Suprapubic skin (tissue), 4 donors: Measurements from ENCODE around the gene YTHDC2. TPM values are rescaled to one million over a fixed set of nuclear protein-coding genes. Genes with fewer than 3 reads are reported as not detected.

Source experiments
- DNase-seq, 2 donors: peaks; one replicate each; pipeline ENCODE4 v3.0.0-alpha.2; 2019; ENCODE audit warnings: low spot score in 2 of 2
- H3K27ac ChIP-seq: fragments of 200-600 bp; sonication (generic); one replicate; pipeline ENCODE4 v1.5.1; 2019
- H3K27me3 ChIP-seq: fragments of 200-600 bp; sonication (generic); one replicate; pipeline ENCODE4 v1.5.1; 2019
- H3K36me3 ChIP-seq: fragments of 200-600 bp; sonication (generic); one replicate; pipeline ENCODE4 v1.5.1; 2019
- H3K4me1 ChIP-seq: fragments of 200-600 bp; sonication (generic); one replicate; pipeline ENCODE4 v1.5.1; 2019
- H3K4me3 ChIP-seq: fragments of 200-600 bp; sonication (generic); one replicate; pipeline ENCODE4 v1.5.1; 2019; ENCODE audit warnings: mild to moderate bottlenecking
- H3K9me3 ChIP-seq: fragments of 200-600 bp; sonication (generic); one replicate; pipeline ENCODE4 v1.5.1; 2019
- EP300 ChIP-seq: sonication (generic); formaldehyde crosslinking; IDR thresholded peaks from one replicate; pipeline ENCODE4 v1.6.1; 2017; ENCODE audit warnings: antibody characterized with exemption
- POLR2A ChIP-seq, 2 donors: fragments of 450-650 bp; IDR thresholded peaks; one replicate each; pipeline ENCODE4 v1.6.1; 2017; ENCODE audit warnings: antibody characterized with exemption in 2 of 2, mild to moderate bottlenecking in 2 of 2, moderate library complexity in 2 of 2
- POLR2AphosphoS5 ChIP-seq, 3 donors: sonication (generic); formaldehyde crosslinking; IDR thresholded peaks; one replicate each; pipeline ENCODE4 v1.6.1; 2017; ENCODE audit warnings: antibody characterized with exemption in 3 of 3
- WGBS: methylation state at CpG from one replicate; pipeline ENCODE4 v1.1.5; 2018; 5-methylcytosine and 5-hydroxymethylcytosine counted together
- total RNA-seq, 4 donors: library from RNA; depleted of rRNA; stranded (reverse); fragments of >200 nt; gene quantifications; one replicate each; pipeline ENCODE4 v1.1.0, GENCODE V29; 2016
- TF ChIP-seq, protein P1 (sequence below), 2 donors: fragments of 200-600 bp in 1 of 2; fragments of 450-650 bp in 1 of 2; sonication (generic) in 1 of 2; IDR thresholded peaks; one replicate each; pipeline ENCODE4 v1.5.1; 2016 to 2019; ENCODE audit warnings: antibody characterized with exemption in 2 of 2, mild to moderate bottlenecking in 1 of 2, moderate library complexity in 1 of 2

Gene YTHDC2
- total RNA-seq, 4 donors from 2014 or later, result 13.4 to 61.7 (median 17.8) TPM

DNA sequence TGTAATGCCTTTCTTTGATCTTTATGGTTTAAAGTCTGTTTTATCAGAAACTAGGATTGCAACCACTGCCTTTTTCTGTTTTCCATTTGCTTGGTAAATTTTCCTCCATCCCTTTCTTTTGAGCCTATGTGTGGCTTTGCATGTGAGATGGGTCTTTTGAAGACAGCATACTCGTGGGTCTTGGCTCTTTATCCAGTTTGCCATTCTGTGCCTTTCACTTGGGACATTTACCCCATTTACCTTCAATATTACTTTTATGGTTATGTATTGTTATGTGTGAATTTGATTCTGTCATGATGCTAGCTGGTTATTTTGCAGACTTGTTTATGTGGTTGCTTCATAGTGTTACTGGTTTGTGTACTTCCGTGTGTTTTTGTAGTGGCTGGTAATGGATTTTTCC, 59.2 kb downstream of the YTHDC2 start:
- TF ChIP-seq POLR2A (IDR thresholded peaks at IDR 0.05), result no peak
- TF ChIP-seq, protein P1, sequence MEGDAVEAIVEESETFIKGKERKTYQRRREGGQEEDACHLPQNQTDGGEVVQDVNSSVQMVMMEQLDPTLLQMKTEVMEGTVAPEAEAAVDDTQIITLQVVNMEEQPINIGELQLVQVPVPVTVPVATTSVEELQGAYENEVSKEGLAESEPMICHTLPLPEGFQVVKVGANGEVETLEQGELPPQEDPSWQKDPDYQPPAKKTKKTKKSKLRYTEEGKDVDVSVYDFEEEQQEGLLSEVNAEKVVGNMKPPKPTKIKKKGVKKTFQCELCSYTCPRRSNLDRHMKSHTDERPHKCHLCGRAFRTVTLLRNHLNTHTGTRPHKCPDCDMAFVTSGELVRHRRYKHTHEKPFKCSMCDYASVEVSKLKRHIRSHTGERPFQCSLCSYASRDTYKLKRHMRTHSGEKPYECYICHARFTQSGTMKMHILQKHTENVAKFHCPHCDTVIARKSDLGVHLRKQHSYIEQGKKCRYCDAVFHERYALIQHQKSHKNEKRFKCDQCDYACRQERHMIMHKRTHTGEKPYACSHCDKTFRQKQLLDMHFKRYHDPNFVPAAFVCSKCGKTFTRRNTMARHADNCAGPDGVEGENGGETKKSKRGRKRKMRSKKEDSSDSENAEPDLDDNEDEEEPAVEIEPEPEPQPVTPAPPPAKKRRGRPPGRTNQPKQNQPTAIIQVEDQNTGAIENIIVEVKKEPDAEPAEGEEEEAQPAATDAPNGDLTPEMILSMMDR (IDR thresholded peaks at IDR 0.05), result no peak
- TF ChIP-seq POLR2AphosphoS5 (IDR thresholded peaks at IDR 0.05), result no peak
- TF ChIP-seq EP300, result no peak
- no peak for DNase-seq
- peaks cover 58% of the 10 kb centered on the region for H3K36me3 ChIP-seq

DNA sequence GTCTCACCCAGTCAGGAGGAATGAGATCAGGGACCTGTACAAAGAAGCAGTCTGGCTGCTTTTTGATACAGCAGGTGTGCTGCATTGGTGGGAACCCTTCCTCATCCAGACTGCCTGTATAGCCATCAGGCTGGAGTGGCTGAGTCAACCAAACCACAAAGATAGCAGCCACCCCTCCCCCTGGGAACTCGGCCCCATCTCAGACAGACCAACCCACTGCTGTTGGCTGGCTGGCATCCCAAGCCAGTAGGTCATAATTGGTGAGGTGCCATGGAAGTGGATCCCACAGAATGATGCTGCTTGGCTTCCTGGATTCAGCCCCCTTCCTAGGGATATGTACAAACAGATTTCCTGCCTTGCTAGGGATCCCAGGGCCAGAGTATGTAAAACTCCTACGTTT, 60.9 kb downstream of the YTHDC2 start:
- H3K27me3 ChIP-seq, result no peaks in the 10 kb centered on the region
- H3K36me3 ChIP-seq, result peaks cover 44% of the 10 kb centered on the region
- DNase-seq, result no peak
- H3K27ac ChIP-seq, result no peak overlapping the region
- TF ChIP-seq EP300, result no peak
- TF ChIP-seq POLR2AphosphoS5 (IDR thresholded peaks at IDR 0.05), result no peak
- no peak for TF ChIP-seq POLR2A (IDR thresholded peaks at IDR 0.05)
- TF ChIP-seq, protein P1 (IDR thresholded peaks at IDR 0.05), result no peak
- 79% methylated on average over 2 of the region's 2 CpGs for WGBS
- H3K9me3 ChIP-seq, result no peaks in the 10 kb centered on the region
- no peaks in the 10 kb centered on the region for H3K4me1 ChIP-seq
- no peak overlapping the region for H3K4me3 ChIP-seq

More for the DNA sequence above, 59.2 kb downstream of the YTHDC2 start:
- Histone ChIP-seq H3K27me3 (no peaks in the 10 kb centered on the region), H3K4me1 (no peaks in the 10 kb centered on the region), H3K9me3 (no peaks in the 10 kb centered on the region), H3K4me3 (no peak overlapping the region), H3K27ac (no peak overlapping the region)
- 98% methylated on average over 2 of the region's 2 CpGs for WGBS

DNA sequence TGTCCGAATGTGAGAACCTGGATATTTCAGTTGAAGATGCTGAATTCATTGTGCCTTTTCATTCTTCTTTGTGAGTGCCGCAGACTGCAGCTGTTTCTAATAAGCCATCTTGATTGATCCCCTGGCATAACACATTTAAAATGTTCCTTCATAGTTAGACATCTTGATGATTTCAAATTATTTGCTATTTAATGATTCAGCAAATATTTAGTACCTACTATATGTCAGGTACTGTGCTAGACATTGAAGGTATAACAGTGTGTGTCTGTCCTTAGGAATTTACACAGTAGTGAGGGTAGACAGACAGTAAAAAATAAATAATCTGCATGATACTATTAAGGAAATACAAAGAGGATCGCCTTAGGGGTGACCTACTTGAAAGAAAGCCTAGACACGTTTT, 61.6 kb downstream of the YTHDC2 start:
- Histone ChIP-seq H3K4me3 (no peak overlapping the region), H3K9me3 (no peaks in the 10 kb centered on the region), H3K27ac (no peak overlapping the region), H3K27me3 (no peaks in the 10 kb centered on the region), H3K4me1 (no peaks in the 10 kb centered on the region), H3K36me3 (peaks cover 44% of the 10 kb centered on the region)
- no peak for TF ChIP-seq POLR2A (IDR thresholded peaks at IDR 0.05)
- TF ChIP-seq, protein P1 (IDR thresholded peaks at IDR 0.05), result no peak
- TF ChIP-seq EP300, result no peak
- TF ChIP-seq POLR2AphosphoS5 (IDR thresholded peaks at IDR 0.05), result no peak
- no peak for DNase-seq
- WGBS, result 86% methylated on average over 4 of the region's 4 CpGs

DNA sequence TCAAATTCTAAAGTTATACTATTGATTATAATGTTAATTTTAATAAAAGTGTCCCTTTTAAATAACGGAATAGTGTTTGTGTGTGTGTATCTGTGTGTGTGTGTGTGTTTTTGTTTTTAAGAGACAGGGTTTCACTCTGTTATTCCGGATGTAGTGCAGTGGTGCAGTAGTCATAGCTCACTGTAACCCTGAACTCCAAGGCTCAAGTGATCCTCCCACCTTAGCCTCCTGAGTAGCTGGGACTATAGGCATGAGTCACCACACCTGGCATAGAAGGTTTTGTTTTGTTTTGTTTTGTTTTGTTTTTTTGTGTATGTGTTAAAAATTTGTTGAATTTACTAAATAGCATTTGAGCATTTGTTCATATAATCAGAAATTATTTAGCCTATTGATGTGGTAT, 64.6 kb downstream of the YTHDC2 start:
- Histone ChIP-seq H3K4me1 (no peaks in the 10 kb centered on the region), H3K36me3 (peaks cover 32% of the 10 kb centered on the region), H3K27me3 (no peaks in the 10 kb centered on the region), H3K27ac (no peak overlapping the region), H3K9me3 (no peaks in the 10 kb centered on the region), H3K4me3 (no peak overlapping the region)
- 68% methylated on average over 2 of the region's 2 CpGs for WGBS
- TF ChIP-seq POLR2A (IDR thresholded peaks at IDR 0.05), result no peak
- no peak for TF ChIP-seq POLR2AphosphoS5 (IDR thresholded peaks at IDR 0.05)
- TF ChIP-seq EP300, result no peak
- TF ChIP-seq, protein P1 (IDR thresholded peaks at IDR 0.05), result no peak
- DNase-seq, result no peak

DNA sequence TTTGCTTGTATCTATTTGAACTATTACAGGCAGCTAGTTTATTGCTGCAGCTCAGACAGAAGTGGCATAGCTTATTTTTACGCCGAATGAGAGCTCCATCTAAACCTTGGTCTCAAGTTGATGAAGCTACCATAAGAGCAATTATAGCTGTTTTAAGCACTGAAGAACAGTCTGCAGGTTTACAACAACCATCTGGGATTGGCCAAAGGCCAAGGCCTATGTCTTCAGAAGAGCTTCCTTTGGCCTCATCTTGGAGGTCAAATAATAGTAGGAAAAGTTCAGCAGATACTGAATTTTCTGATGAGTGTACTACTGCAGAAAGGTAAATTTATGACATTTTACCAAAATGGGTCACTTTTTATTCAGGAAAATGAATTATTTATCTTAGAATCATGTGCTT, 67.9 kb downstream of the YTHDC2 start:
- no peak for DNase-seq
- Histone ChIP-seq H3K4me1 (no peaks in the 10 kb centered on the region), H3K4me3 (no peak overlapping the region), H3K27me3 (no peaks in the 10 kb centered on the region), H3K27ac (no peak overlapping the region), H3K36me3 (peaks cover 24% of the 10 kb centered on the region), H3K9me3 (no peaks in the 10 kb centered on the region)
- TF ChIP-seq POLR2A (IDR thresholded peaks at IDR 0.05), result no peak
- TF ChIP-seq POLR2AphosphoS5 (IDR thresholded peaks at IDR 0.05), result no peak
- TF ChIP-seq, protein P1 (IDR thresholded peaks at IDR 0.05), result no peak
- no peak for TF ChIP-seq EP300
- 89% methylated on average over 2 of the region's 2 CpGs for WGBS
